Activated naive CD4-positive, alpha-beta T cell treated with anti-CD3 and anti-CD28 coated beads, Interleukin-2, amount 10 ng/mL, durations not matched to agents 5 hours and 36 hours (primary cell): ENCODE results near the gene CCT2. TPM values are rescaled to one million over a fixed set of nuclear protein-coding genes. Genes with fewer than 3 reads are reported as not detected.

Experiments
- microRNA-seq: library from miRNA; unstranded; fragments of <30 nt; microRNA quantifications from one replicate; pipeline ENCODE4 v1.2.0, GENCODE V29; 2022; ENCODE audit warnings: borderline microRNAs expressed, borderline replicate concordance
- total RNA-seq, 2 experiments: library from RNA; stranded (reverse); gene quantifications; one replicate each; pipeline ENCODE4 v1.2.3, GENCODE V29; 2021

The CCT2 gene
- 100 to 1,000 TPM; 141 to 150 TPM for total RNA-seq

GRCh38 chr12:69585189-69586062 is at the start of gene CCT2:
CCT2 (plus strand) TSS chr12:69585459; CDS start chr12:69585522, 63 bp downstream.

GRCh38 chr12:69610729-69611128 is 25.5 kb downstream of the CCT2 start, which contains the start of gene LRRC10:
LRRC10 (minus strand) TSS chr12:69610907; CDS start chr12:69610838, 69 bp downstream.

Small RNAs within 50 kb of the gene (microRNA-seq; reads per million reads assigned to microRNA genes)
- gene MIR3913-1 (not detected), gene MIR3913-2 (not detected)

Other genes starting within 250 kb of the CCT2 start
- gene LYZ, start 237.1 kb upstream of the CCT2 start, total RNA-seq, result under 1 TPM; 0.14 to 0.40 TPM
- gene YEATS4, start 225.7 kb upstream of the CCT2 start, total RNA-seq, result 10 to 100 TPM; 40.0 to 41.6 TPM
- 10 to 100 TPM; 14.1 to 18.1 TPM for gene FRS2, start 115.1 kb upstream of the CCT2 start, total RNA-seq
- not detected for gene LRRC10, start 25.4 kb downstream of the CCT2 start, total RNA-seq
- not detected for gene BEST3, start 113.8 kb downstream of the CCT2 start, total RNA-seq
- gene RAB3IP, start 153.4 kb downstream of the CCT2 start, total RNA-seq, result 10 to 100 TPM; 21.0 to 22.4 TPM
- not detected for gene MYRFL, start 239.8 kb downstream of the CCT2 start, total RNA-seq